Gastroesophageal sphincter (tissue), 4 donors: ENCODE data around the gene LETM1. TPM values are rescaled to one million over a fixed set of nuclear protein-coding genes. Genes with fewer than 3 reads are reported as not detected.

Source experiments
- ATAC-seq: fragments of 150-250 bp; one replicate; pipeline ENCODE4 v1.9.1; 2016; ENCODE audit warnings: mild to moderate bottlenecking, moderate library complexity
- H3K27ac ChIP-seq, 4 donors: fragments of 200-600 bp; sonication (generic) in 3 of 4; 1 replicate in 3 of 4; 2 replicates in 1 of 4; pipeline ENCODE4 v1.5.1; 2016 to 2019
- H3K27me3 ChIP-seq: fragments of 200-600 bp; sonication (generic); one replicate; pipeline ENCODE4 v1.5.1; 2019
- H3K36me3 ChIP-seq, 2 donors: fragments of 200-600 bp; sonication (generic); one replicate each; pipeline ENCODE4 v1.5.1; 2019; ENCODE audit warnings: control low read depth in 1 of 2
- H3K4me1 ChIP-seq, 3 donors: fragments of 200-600 bp; sonication (generic); 1 replicate in 2 of 3; 2 replicates in 1 of 3; pipeline ENCODE4 v1.5.1; 2016 to 2019; ENCODE audit warnings: control low read depth in 2 of 3
- H3K4me3 ChIP-seq, 2 donors: fragments of 200-600 bp; sonication (generic); one replicate each; pipeline ENCODE4 v1.5.1; 2019; ENCODE audit warnings: mild to moderate bottlenecking in 1 of 2, moderate library complexity in 1 of 2
- H3K9me3 ChIP-seq, 3 donors: fragments of 200-600 bp; sonication (generic); one replicate each; pipeline ENCODE4 v1.5.1; 2017 to 2019; ENCODE audit warnings: control low read depth in 2 of 3
- CTCF ChIP-seq, 4 experiments: fragments of 200-600 bp in 2 of 4; fragments of 450-650 bp in 2 of 4; sonication (generic) in 1 of 4; IDR thresholded peaks; one replicate each; pipeline ENCODE4 v1.5.1; 2017 to 2019; ENCODE audit warnings: antibody characterized with exemption in 4 of 4, mild to moderate bottlenecking in 2 of 4, moderate library complexity in 2 of 4
- EP300 ChIP-seq: sonication (generic); formaldehyde crosslinking; IDR thresholded peaks from one replicate; pipeline ENCODE4 v1.6.1; 2017; ENCODE audit warnings: antibody characterized with exemption, mild to moderate bottlenecking
- POLR2A ChIP-seq, 2 donors: fragments of 450-650 bp; IDR thresholded peaks; one replicate each; pipeline ENCODE4 v1.6.1; 2017; ENCODE audit warnings: antibody characterized with exemption in 2 of 2, mild to moderate bottlenecking in 2 of 2, moderate library complexity in 1 of 2
- POLR2AphosphoS5 ChIP-seq: sonication (generic); formaldehyde crosslinking; IDR thresholded peaks from one replicate; pipeline ENCODE4 v1.6.1; 2017; ENCODE audit warnings: antibody characterized with exemption
- WGBS, 2 donors: methylation state at CpG; one replicate each; pipeline ENCODE4 v1.1.5; 2018; ENCODE audit warnings: low coverage in 1 of 2; 5-methylcytosine and 5-hydroxymethylcytosine counted together
- total RNA-seq, 4 donors: library from RNA; depleted of rRNA; stranded (reverse); fragments of >200 nt; gene quantifications; one replicate each; pipeline ENCODE4 v1.1.0, GENCODE V29; 2016

The LETM1 gene
- total RNA-seq, 4 donors from 2014 or later: 24.0 to 29.2 (median 26.9) TPM

GRCh38 chr4:1901127-1901526 is 45.2 kb upstream of the LETM1 start:
- ATAC-seq: no peak
- WGBS, 2 donors: 86% methylated on average over 6 of the region's 6 CpGs; no CpG with 5 or more reads in 1 of the 2 donors
- Histone ChIP-seq H3K27me3 (no peaks in the 10 kb centered on the region), H3K4me3 (no peak overlapping the region), H3K27ac (no peak overlapping the region), H3K36me3 (peaks cover 0 to 54% of the 10 kb centered on the region in 2 donors), H3K4me1 (peaks cover 0 to 4% (median 0%) of the 10 kb centered on the region in 3 donors), H3K9me3 (no peaks in the 10 kb centered on the region)
- TF ChIP-seq CTCF (IDR thresholded peaks at IDR 0.05): no peak

GRCh38 chr4:1900624-1901023 is 44.7 kb upstream of the LETM1 start:
- peaks cover 0 to 4% (median 0%) of the 10 kb centered on the region in 3 donors for H3K4me1 ChIP-seq
- no peak overlapping the region for H3K27ac ChIP-seq
- peaks cover 0 to 50% of the 10 kb centered on the region in 2 donors for H3K36me3 ChIP-seq
- TF ChIP-seq POLR2AphosphoS5: no peak
- no peak for TF ChIP-seq CTCF (IDR thresholded peaks at IDR 0.05)
- TF ChIP-seq POLR2A (IDR thresholded peaks at IDR 0.05): no peak
- no peaks in the 10 kb centered on the region for H3K9me3 ChIP-seq
- H3K27me3 ChIP-seq: no peaks in the 10 kb centered on the region
- no peak overlapping the region for H3K4me3 ChIP-seq
- 79 to 84% methylated on average over 6 to 16 of the region's 16 CpGs for WGBS, 2 donors
- ATAC-seq: no peak

- ATAC-seq: no peak
- H3K4me3 ChIP-seq: no peak overlapping the region
Observed at GRCh38 chr4:1900087-1900433, 44.1 kb upstream of the LETM1 start.

GRCh38 chr4:1899149-1900086 is 43.5 kb upstream of the LETM1 start:
- TF ChIP-seq CTCF (IDR thresholded peaks at IDR 0.05) (peak; percentile 83 to 92 (median 86)), POLR2A (IDR thresholded peaks at IDR 0.05) (no peak)
- Histone ChIP-seq H3K27ac (no peak overlapping the region), H3K27me3 (no peaks in the 10 kb centered on the region), H3K4me1 (peaks cover 0 to 4% (median 0%) of the 10 kb centered on the region in 3 donors), H3K4me3 (no peak overlapping the region), H3K9me3 (no peaks in the 10 kb centered on the region), H3K36me3 (peaks cover 0 to 38% of the 10 kb centered on the region in 2 donors)
- 0 to 15% methylated on average over 3 to 4 of the region's 15 CpGs for WGBS, 2 donors
- peak; percentile 85 for ATAC-seq

More at GRCh38 chr4:1900087-1900433, 44.1 kb upstream of the LETM1 start:
- peaks cover 0 to 4% (median 0%) of the 10 kb centered on the region in 3 donors for H3K4me1 ChIP-seq
- H3K9me3 ChIP-seq: no peaks in the 10 kb centered on the region
- no peaks in the 10 kb centered on the region for H3K27me3 ChIP-seq
- TF ChIP-seq CTCF (IDR thresholded peaks at IDR 0.05): no peak
- no peak for TF ChIP-seq POLR2AphosphoS5
- no peak for TF ChIP-seq EP300
- no peak for TF ChIP-seq POLR2A (IDR thresholded peaks at IDR 0.05)
- peaks cover 0 to 45% of the 10 kb centered on the region in 2 donors for H3K36me3 ChIP-seq
- no peak overlapping the region for H3K27ac ChIP-seq

- no peaks in the 10 kb centered on the region for H3K27me3 ChIP-seq
- WGBS, 2 donors: 50% methylated on average over 1 of the region's 1 CpG; no CpG with 5 or more reads in 1 of the 2 donors
- peaks cover 0 to 4% (median 0%) of the 10 kb centered on the region in 3 donors for H3K4me1 ChIP-seq
- TF ChIP-seq CTCF (IDR thresholded peaks at IDR 0.05): no peak
- H3K27ac ChIP-seq: no peak overlapping the region
- no peak for ATAC-seq
- H3K4me3 ChIP-seq: no peak overlapping the region
- H3K36me3 ChIP-seq: peaks cover 0 to 31% of the 10 kb centered on the region in 2 donors
- H3K9me3 ChIP-seq: no peaks in the 10 kb centered on the region
Observed at GRCh38 chr4:1898681-1899080, 42.7 kb upstream of the LETM1 start.
